Stimulated activated CD8-positive, alpha-beta memory T cell treated with anti-CD3 and anti-CD28 coated beads, Interleukin-2, amount 100 ng/mL, for 1 hour (primary cell): Measurements from ENCODE around the gene DTWD2.
"Not testable (repeated sequence)": the region's sequence is repeated elsewhere in the genome, so short reads cannot be mapped to it uniquely, and the experiment has no call there.

Experiments
- DNase-seq, 2 donors: peaks; one replicate each; pipeline ENCODE4 v3.0.0-alpha.2; 2020; ENCODE audit warnings: low read depth in 2 of 2

DTWD2 gene

DNA sequence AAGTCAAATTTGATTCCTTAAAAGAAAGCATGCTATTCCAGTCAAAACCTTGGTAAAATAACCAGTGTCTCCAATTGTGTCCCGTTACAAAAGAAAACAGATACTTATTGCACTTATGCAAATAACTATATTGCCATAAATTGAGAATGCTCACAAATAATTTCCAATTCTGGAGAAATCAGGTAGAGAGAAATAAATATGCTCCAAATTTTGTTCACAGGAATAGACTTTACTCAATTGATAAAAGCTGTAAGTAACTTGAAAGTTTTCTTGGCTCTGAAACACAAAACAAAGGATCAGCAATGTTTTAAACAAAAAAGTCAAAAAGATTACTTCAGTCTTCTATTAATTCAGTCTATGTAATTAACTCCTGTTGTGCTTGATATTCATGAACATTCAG lies 7.8 kb upstream of the DTWD2 start:
- no peak for DNase-seq

DNA sequence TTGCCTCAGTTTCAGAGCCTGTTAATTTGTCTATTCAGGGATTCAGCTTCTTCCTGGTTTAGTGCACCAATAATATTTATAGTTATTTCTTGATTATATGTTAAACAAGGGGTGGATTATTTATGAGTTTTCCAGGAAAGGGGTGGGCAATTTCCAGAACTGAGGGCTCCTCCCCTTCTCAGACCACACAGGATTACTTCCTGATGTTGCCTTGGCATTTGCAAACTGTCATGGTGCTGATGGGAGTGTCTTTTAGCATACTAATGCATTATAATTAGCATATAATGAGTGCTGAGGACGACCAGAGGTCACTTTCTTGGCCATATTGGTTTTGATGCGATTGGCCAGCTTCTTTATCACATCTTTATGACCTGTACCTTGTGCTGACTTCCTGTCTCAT lies 6.2 kb upstream of the DTWD2 start:
- DNase-seq: no peak

DNA sequence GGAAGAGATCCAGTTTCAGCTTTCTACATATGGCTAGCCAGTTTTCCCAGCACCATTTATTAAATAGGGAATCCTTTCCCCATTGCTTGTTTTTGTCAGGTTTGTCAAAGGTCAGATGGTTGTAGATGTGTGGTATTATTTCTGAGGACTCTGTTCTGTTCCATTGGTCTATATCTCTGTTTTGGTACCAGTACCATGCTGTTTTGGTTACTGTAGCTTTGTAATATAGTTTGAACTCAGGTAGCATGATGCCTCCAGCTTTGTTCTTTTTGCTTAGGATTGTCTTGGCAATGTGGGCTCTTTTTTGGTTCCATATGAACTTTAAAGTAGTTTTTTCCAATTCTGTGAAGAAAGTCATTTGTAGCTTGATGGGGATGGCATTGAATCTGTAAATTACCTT lies 4.8 kb upstream of the DTWD2 start:
- DNase-seq: not testable (repeated sequence)

DNA sequence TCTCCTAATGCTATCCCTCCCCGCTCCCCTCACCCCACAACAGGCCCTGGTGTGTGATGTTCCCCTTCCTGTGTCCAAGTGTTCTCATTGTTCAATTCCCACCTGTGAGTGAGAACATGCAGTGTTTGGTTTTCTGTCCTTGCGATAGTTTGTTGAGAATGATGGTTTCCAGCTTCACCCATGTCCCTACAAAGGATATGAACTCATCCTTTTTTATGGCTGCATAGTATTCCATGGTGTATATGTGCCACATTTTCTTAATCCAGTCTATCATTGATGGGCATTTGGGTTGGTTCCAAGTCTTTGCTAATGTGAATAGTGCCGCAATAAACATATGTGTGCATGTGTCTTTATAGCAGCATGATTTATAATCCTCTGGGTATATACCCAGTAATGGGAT lies 3.7 kb upstream of the DTWD2 start:
- not testable (repeated sequence) for DNase-seq

DNA sequence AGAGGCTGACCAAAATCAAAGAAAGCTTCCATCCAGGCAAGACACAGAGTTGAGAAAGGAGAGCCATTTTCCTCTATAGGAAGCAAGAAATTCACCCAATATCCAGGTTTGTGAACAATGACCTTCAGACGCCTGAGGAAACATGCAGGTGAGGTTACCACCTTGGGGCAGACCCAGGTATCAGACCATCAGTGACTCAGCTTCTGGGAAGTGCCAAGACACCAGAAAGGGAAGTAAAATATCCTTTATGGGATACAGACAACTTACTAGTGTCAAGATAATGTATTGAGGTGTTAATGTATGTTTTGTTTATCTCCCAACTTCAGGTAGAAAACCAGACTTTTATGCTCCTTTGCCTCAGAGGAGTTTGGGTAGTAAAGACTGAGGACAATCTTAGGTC lies 2.2 kb upstream of the DTWD2 start:
- DNase-seq: no peak

DNA sequence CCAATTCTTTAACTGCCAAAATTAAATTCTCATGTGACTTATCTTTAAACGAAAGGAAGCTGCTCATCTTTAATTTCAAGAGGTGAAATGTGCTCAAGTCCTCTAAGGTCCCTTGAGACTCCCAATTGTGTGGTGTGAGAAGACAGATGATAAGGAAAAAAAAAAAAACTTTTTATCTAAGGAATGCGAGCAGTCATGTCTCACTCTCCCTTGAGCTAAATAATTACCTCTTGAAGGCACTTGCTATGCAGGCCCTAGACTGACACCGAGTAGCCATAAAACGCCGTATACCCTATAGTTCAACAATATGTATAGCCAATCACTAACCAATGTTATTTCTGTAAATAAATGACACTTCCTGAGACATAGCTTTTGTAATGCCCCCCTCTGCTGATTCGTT lies 1.5 kb upstream of the DTWD2 start:
- no peak for DNase-seq

DNA sequence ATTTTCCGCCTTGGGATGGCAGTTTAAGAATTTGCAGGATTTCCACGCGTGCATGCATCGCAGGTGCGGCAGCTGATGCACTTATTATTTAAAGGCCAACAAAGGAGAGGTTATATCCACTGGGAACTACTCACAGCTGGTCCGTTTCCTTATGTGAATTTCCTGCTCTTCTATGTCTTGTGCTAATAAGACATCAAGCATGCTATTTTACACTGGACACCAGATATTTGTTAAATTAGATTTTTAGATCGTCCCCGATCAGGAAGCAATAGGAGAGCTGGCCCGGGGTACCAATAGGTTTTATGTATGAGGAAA lies 476 bp upstream of the DTWD2 start:
- no peak for DNase-seq

DNA sequence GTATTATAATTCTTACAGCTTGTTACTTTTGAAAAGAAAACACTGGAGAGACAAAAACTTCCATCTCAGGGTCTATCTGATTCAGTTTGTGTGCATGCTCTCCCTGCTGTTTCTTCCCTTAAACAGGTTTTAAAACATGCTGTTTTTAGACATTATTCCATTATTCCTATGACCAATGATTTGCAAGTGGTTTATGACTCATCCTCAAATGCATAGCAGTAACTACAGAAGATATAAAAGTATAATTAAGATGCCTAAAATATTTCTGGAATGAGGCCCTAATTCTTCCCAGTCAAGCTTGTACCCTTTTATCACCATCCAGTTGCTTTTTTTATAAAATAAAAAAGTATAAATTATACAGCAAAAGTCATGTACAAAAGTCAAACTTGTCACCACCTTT lies 3.7 kb downstream of the DTWD2 start:
- DNase-seq: no peak

DNA sequence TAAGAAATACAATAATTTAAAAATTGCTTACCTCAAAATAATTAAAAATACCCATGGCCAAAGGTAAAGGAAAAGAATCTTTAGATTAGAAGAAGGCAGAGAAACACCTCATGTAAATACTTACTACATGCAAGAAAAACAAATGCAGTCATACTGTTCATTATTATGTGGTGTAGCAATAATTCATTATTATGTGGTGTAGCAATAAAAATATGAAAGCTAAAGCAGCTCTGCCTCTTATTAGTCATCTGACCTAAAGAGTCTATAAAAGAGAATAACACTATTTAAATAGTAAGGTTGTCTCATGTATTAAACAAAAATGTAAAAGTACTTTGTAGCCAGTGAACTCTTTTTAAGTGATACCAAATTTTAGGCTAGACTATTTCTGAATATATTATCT lies 6.6 kb downstream of the DTWD2 start:
- no peak for DNase-seq

DNA sequence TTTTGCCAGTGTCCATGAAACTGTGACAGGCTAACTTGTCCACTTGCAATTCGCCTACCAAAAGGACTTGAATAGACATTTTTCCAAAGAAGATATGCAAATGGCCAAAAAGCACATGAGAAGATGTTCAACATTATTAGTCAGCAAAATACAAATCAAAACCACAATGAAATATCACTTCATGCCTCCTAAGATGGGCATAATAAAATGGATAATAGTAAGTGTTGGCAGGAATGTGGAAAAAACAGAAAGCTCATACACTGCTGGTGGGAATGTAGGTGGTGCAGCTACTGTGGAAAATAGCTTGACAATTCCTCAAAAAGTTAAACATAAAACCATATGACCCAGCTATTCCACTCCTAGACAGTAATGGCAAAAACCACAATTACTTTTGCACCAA lies 7.9 kb downstream of the DTWD2 start:
- DNase-seq: no peak

DNA sequence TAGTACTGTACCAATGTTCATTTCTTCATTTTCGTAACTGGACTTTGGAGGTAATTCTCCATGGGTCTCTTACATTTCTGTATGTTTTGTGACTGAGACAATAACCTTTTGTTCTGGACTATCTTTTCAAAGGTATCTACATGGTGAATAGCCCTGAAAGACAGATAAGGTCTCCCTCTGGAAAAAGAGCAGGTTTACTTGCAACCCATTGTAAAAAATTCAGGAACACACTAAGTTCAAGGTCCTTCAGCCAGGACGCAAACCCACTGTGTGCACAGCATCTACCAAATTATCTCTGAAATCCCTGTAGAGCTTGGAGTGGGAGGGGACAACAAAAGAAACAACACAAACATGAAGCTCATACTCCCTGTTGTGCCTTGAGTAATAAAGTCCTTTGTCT lies 8.3 kb downstream of the DTWD2 start:
- DNase-seq: no peak

DNA sequence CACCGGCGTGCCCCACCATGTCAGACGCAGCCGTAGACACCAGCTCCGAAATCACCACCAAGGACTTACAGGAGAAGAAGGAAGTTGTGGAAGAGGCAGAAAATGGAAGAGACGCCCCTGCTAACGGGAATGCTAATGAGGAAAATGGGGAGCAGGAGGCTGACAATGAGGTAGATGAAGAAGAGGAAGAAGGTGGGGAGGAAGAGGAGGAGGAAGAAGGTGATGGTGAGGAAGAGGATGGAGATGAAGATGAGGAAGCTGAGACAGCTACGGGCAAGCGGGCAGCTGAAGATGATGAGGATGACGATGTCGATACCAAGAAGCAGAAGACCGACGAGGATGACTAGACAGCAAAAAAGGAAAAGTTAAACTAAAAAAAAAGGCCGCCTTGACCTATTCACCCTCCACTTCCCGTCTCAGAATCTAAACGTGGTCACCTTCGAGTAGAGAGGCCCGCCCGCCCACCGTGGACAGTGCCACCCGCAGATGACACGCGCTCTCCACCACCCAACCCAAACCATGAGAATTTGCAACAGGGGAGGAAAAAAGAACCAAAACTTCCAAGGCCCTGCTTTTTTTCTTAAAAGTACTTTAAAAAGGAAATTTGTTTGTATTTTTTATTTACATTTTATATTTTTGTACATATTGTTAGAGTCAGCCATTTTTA lies 14.4 kb downstream of the DTWD2 start:
- DNase-seq: not testable (repeated sequence)

DNA sequence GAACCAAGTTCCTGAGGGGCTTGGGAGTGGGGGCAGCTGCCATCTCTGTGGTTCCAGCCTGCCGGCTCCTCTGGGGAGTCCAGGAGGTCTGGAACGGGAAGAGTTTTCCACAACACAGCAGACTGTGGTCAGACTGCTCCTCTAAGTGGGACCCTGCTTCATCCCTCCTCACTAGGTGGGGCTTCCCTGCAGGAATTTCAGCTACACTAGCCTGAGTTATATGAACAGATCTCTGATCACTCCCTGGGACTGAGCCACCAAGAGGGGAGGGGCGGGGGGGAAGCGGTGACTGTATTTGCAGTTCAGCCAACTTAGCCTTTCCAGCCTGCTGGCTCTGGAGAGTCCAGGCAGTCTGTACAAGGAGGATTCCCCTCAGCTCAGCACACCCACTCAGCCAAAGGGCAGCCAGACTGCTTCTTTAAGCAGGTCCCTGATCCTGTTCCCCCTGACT lies 19.4 kb downstream of the DTWD2 start:
- no peak for DNase-seq

DNA sequence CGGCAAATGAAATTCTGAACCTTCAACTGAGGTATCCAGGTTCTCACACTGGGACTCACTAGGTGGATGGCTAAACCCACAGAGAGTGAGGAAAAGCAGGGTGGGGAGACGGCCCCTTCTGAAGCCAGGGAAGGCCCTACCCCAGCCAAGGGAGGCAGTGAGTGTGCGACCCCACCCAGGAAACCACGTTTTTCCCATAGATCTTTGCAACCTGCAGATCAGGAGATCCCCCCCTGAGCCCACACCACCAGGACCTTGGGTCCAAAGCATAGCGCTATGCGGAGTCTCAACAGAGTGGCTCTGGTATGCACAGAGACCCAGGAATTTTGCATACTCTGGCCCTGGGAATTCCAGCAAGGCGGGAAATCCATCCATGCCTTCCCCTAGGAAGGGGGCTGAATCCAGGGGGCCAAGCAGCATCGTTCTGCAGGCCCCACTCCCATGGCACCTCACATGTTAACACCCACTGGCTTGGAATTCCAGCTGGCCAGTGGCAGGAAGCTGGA lies 19.9 kb downstream of the DTWD2 start:
- DNase-seq: no peak

DNA sequence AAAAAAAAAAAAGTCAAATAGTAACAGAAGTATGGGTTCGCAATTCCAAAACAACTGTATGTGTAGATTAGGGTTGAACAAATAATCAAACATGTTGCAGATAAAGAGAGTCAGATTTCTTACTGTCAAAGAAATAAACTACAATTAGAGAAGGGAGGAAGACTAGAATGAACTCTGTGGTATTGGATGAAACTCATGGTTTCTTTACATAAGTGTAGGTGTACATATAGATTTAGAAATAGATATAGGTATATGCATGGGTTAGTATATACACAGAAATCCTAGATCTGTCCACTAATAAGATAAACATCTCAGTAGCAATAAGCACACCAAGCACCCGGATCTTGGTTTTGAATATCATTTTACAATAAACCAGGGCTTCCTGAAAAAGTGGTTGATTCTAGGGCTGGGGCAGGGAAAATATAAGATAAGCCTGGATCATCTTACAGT lies 21.3 kb downstream of the DTWD2 start:
- DNase-seq: no peak

DNA sequence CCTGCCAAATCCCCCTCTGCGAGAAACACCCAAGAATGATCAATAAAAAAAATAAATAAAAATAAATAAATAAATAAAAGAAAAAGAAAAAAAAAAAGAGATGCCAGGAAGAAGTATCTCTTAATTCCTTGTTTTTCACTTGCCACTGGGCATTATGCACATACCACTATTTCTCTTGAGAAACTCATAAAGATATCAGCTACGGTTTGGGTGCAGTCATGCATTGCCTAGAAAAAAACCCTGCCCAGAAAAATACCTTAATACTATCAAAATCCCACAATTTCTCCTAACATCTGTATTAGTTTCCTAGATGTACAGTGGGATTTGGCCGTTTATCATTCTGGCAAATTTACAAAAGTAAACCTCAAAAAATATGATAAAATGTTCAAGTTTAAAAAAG lies 22.5 kb downstream of the DTWD2 start:
- DNase-seq: no peak

DNA sequence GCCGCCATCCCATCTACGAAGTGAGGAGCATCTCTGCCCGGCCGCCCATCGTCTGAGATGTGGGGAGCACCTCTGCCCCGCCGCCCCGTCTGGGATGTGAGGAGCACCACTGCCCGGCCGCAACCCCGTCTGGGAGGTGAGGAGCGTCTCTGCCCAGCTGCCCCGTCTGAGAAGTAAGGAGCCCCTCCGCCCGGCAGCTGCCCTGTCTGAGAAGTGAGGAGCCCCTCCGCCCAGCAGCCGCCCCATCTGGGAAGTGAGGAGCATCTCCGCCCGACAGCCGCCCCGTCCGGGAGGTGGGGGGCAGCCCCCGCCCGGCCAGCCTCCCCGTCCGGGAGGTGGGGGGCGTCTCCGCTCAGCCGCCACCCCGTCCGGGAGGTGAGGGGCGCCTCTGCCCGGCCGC lies 23.4 kb downstream of the DTWD2 start:
- not testable (repeated sequence) for DNase-seq

DNA sequence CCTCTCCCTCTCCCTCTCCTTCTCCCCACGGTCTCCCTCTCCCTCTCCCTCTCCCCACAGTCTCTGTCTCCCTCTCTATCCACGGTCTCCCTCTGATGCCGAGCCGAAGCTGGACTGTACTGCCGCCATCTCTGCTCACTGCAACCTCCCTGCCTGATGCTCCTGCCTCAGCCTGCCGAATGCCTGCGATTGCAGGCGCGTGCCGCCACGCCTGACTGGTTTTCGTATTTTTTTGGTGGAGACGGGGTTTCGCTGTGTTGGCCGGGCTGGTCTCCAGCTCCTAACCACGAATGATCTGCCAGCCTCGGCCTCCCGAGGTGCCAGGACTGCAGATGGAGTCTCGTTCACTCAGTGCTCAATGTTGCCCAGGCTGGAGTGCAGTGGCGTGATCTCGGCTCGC lies 24.0 kb downstream of the DTWD2 start:
- DNase-seq: not testable (repeated sequence)

DNA sequence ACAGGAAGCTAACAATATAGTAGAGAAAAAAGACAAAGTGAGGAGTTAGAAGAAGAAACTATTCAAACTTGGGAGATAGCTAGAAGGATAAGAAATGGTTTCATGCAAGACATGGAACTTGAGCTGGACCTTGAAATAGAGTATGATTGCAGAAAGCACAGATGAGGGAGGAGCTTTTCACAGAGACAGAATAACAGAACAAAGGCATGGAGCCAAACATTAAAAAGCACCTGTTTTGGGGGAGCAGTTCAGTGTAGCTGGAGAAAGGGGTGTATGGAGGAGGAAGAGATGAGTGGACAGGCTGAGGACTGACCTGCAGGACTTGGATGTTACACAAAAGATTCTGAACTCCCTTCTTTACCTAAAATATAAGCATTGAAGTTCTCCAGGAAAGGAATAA lies 25.2 kb downstream of the DTWD2 start:
- DNase-seq: no peak

DNA sequence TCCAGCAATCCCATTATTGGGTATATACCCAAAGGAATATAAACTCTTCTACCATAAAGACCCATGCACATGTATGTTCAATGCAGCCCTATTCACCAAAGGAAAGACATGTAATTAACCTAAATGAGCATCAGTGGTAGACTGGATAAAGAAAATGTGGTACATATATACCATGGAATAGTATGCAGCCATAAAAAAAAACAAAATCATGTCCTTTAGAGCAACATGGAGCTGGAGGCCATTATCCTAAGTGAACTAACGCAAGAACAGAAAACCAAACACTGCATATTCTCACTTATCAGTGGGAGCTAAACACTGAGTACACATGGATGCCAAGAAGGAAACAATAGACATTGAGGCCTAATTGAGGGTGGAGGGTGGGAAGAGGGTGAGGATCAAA lies 27.8 kb downstream of the DTWD2 start:
- no peak for DNase-seq

DNA sequence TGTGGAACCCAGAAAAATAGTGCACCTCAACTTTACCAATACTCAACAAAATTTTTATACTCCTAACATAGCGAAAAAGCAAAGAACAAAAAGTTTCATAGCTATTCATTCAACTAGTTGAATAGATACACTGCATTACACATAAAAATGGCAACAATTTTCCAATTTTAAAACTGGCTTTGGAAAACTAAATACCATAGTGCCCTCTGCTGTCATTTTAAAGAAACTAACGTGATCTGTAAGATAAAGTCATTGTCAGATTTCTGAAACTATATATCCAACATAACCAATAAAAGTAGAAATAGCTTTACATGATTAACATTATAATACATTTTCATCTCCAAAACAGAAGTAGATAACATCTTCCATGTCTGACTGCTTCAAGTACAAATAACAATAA lies 31.6 kb downstream of the DTWD2 start:
- DNase-seq: no peak

DNA sequence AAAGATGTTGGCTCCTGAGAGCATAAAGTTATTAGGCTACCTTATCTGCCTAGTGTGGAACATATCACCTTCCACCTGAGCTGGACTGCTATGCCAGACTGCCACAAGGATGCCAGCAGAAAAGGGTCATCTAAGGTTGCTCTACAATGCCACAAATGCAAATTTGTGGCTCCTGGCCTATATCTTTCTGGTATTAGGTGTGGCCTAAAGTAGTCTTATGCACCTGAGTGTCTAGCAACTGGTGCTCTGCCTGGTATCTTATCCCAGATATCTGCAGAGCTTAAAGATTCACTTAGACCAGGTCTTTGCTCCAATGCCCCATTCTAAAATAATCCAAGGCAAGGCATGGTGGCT lies 34.7 kb downstream of the DTWD2 start:
- DNase-seq: no peak

DNA sequence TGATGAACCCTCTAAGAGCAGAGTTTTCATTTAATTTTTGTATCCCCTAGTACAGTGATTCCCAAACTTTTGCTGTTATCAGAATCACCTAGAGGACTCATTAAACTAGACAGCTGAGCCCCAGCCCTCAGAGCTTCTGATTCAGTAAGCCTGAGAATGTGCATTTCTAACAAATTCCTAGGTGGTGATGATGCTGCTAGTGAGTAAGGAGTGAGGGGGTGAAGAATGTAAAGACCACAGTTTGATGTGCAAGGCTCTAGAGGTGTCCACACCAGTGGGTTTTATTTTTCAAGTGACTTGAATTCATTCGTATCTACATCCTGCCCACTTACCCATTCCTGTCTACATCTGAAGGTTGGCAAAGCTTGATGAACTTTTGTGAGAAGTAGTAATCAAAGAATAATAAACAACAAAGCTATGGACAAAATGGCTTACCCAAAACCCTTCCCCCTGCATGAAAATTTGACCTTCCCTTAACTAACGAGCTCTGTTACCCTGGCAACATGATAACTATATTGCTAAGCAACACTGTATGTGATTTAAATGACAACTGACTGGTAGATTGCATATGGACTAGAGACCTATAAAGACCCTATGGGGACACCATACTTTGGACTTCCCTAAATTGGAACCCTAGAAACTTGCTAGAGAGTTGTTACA lies 35.2 kb downstream of the DTWD2 start:
- no peak for DNase-seq

DNA sequence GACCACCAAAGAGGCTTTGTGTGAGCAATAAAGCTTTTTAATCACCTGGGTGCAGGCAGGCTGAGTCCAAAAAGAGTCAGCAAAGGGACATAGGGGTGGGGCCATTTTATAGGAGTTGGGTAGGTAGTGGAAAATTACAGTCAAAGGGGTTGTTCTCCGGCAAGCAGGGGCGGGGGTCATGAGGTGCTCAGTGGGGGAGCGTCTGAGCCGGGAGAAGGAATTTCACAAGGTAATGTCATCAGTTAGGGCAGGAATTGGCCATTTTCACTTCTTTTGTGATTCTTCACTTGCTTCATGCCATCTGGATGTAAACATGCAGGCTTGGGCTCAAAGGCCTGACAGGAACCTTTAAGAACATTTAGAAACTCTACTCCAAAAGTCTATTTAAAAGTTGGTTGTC lies 36.0 kb downstream of the DTWD2 start:
- not testable (repeated sequence) for DNase-seq
